HCT116 (cell line): ENCODE data around the gene PRLH. TPM values are rescaled to one million over a fixed set of nuclear protein-coding genes. Genes with fewer than 3 reads are reported as not detected.

ENCODE experiments used
- ATAC-seq: fragments of 200-7000 bp; cut with Tn5 transposase; 2 replicates; pipeline ENCODE4 v1.9.1; 2020; ENCODE audit warnings: mild to moderate bottlenecking, moderate library complexity
- BruUV-seq: library from RNA; stranded (reverse); fragments of 400-500 nt; replicated peaks from 2 replicates; lab custom pipeline; 2021; lab: Mats Ljungman, UMichigan
- CTCF ChIA-PET: fragments of 300-600 bp; sonication (Branson Sonifier 250); formaldehyde crosslinking; loops from one replicate; lab custom pipeline; 2021; ENCODE audit warnings: antibody characterized with exemption; lab: Charles Lee
- POLR2A ChIA-PET: fragments of 300-600, 350-600 bp; sonication (Branson Sonifier 250); formaldehyde crosslinking; loops from one replicate; lab custom pipeline; 2021; ENCODE audit warnings: antibody characterized with exemption; lab: Charles Lee
- RAD21 ChIA-PET, 2 experiments: fragments of 300-600 bp; sonication (Branson Sonifier 250); formaldehyde crosslinking; loops; one replicate each; lab custom pipeline; 2023; ENCODE audit warnings: low total read pairs in 2 of 2; ENCODE audit not compliant: uncharacterized antibody in 2 of 2, unreplicated experiment in 2 of 2, low non-redundant PET in 1 of 2; lab: Charles Lee
- DNase-seq: peaks from one replicate; pipeline ENCODE4 v3.0.0-alpha.2; 2010; ENCODE audit warnings: low read depth, low spot score
- H2AFZ ChIP-seq: fragments of 200-600 bp; shearing (Covaris generic), sonication (generic); 2 replicates; pipeline ENCODE4 v1.6.1; 2017; ENCODE audit warnings: low read depth, mixed run types, mixed read lengths, antibody characterized with exemption, low read length; ENCODE audit not compliant: poor library complexity, severe bottlenecking
- H3K27ac ChIP-seq: 2 replicates; pipeline ENCODE4 v1.5.1; 2012; ENCODE audit warnings: low read depth, low read length
- H3K27me3 ChIP-seq: fragments of 200-600 bp; sonication (generic); 2 replicates; pipeline ENCODE4 v1.6.1; 2016; ENCODE audit warnings: mixed run types, low read length, mixed read lengths; ENCODE audit not compliant: insufficient read depth
- H3K36me3 ChIP-seq, 2 experiments: fragments of 200-500 bp in 1 of 2; fragments of 200-600 bp in 1 of 2; sonication (Bioruptor generic) in 1 of 2; sonication (generic) in 1 of 2; 2 replicates each; pipeline versions ENCODE4 v1.5.1 to v1.6.1; 2014 to 2016; ENCODE audit warnings: low read length in 2 of 2, inconsistent platforms in 1 of 2, mixed read lengths in 1 of 2, mixed run types in 1 of 2; ENCODE audit not compliant: insufficient read depth in 2 of 2, control insufficient read depth in 1 of 2
- H3K4me1 ChIP-seq, 2 experiments: fragments of 200-600 bp in 1 of 2; sonication (generic) in 1 of 2; 2 replicates each; pipeline versions ENCODE4 v1.5.1 to v1.6.1; 2012 to 2017; ENCODE audit warnings: low read length in 2 of 2, inconsistent platforms in 1 of 2, mild to moderate bottlenecking in 1 of 2, mixed read lengths in 1 of 2, mixed run types in 1 of 2, moderate library complexity in 1 of 2; ENCODE audit not compliant: insufficient read depth in 2 of 2, control insufficient read depth in 1 of 2
- H3K4me2 ChIP-seq: fragments of 200-600 bp; sonication (generic); 2 replicates; pipeline ENCODE4 v1.6.1; 2017; ENCODE audit warnings: mixed run types, low read length, mixed read lengths
- H3K4me3 ChIP-seq, 2 experiments: fragments of 200-600 bp in 1 of 2; sonication (generic) in 1 of 2; replicated peaks in 1 of 2; 2 replicates each; pipeline ENCODE4 v1.5.1; 2011 to 2016; ENCODE audit warnings: low read length in 2 of 2, control low read depth in 1 of 2, low read depth in 1 of 2, mild to moderate bottlenecking in 1 of 2, mixed read lengths in 1 of 2, mixed run types in 1 of 2
- H3K79me2 ChIP-seq: fragments of 200-600 bp; sonication (generic); 2 replicates; pipeline ENCODE4 v1.6.1; 2017; ENCODE audit warnings: mild to moderate bottlenecking, mixed run types, low read length, moderate library complexity, mixed read lengths; ENCODE audit not compliant: insufficient read depth
- H3K9ac ChIP-seq: fragments of 200-600 bp; sonication (generic); 2 replicates; pipeline ENCODE4 v1.6.1; 2016; ENCODE audit warnings: low read length, mixed read lengths
- H3K9me2 ChIP-seq: fragments of 200-600 bp; sonication (generic), shearing (Covaris generic); 2 replicates; pipeline ENCODE4 v1.6.1; 2017; ENCODE audit warnings: mixed run types, mild to moderate bottlenecking, moderate library complexity; ENCODE audit not compliant: insufficient read depth
- H3K9me3 ChIP-seq, 2 experiments: fragments of 200-500 bp in 1 of 2; fragments of 200-600 bp in 1 of 2; sonication (Bioruptor generic) in 1 of 2; sonication (generic) in 1 of 2; 2 replicates each; pipeline ENCODE4 v1.6.1; 2014 to 2017; ENCODE audit warnings: low read length in 2 of 2, mixed read lengths in 2 of 2, inconsistent platforms in 1 of 2, low read depth in 1 of 2, mild to moderate bottlenecking in 1 of 2, mixed run types in 1 of 2, moderate library complexity in 1 of 2; ENCODE audit not compliant: control insufficient read depth in 1 of 2, insufficient read depth in 1 of 2
- H4K20me1 ChIP-seq: fragments of 200-600 bp; sonication (generic), shearing (Covaris generic); 2 replicates; pipeline ENCODE4 v1.6.1; 2017; ENCODE audit warnings: mixed run types, mild to moderate bottlenecking, moderate library complexity; ENCODE audit not compliant: insufficient read depth
- EZH2 ChIP-seq: fragments of 200-600 bp; sonication (generic); IDR thresholded peaks from 2 replicates; pipeline ENCODE4 v1.6.1; 2017; ENCODE audit warnings: antibody characterized with exemption, mixed run types
- FOSL1 ChIP-seq: IDR thresholded peaks from 2 replicates; pipeline ENCODE4 v1.6.1; 2012; ENCODE audit warnings: low read depth
- JUND ChIP-seq: IDR thresholded peaks from 2 replicates; pipeline ENCODE4 v1.6.1; 2012
- POLR2AphosphoS5 ChIP-seq: IDR thresholded peaks from 2 replicates; pipeline ENCODE4 v1.6.1; 2011; ENCODE audit warnings: mild to moderate bottlenecking, low read depth, low read length, moderate library complexity
- SIN3A ChIP-seq: IDR thresholded peaks from 2 replicates; pipeline ENCODE4 v1.6.1; 2012; ENCODE audit warnings: low read depth
- SP1 ChIP-seq: IDR thresholded peaks from 2 replicates; pipeline ENCODE4 v1.6.1; 2012; ENCODE audit warnings: low read depth
- intact Hi-C: fragments of 100-400 bp; cut with micrococcal nuclease; formaldehyde crosslinking; loops from 2 replicates; pipeline ENCODE4 v1.10.0; 2022
- total RNA-seq: library from RNA; stranded (reverse); gene quantifications from one replicate; pipeline ENCODE4 v1.2.1, GENCODE V29; 2021; ENCODE audit not compliant: unreplicated experiment

The PRLH gene
- total RNA-seq, 1 experiment from 2014 or later, result not detected

- Histone ChIP-seq H3K27me3 (no peaks in the 10 kb centered on the region), H3K36me3 (peaks cover 8 to 44% of the 10 kb centered on the region in 2 experiments; a peak in 3 of 4 replicates), H3K4me1 (no peaks in the 10 kb centered on the region), H3K4me3 (no peak overlapping the region), H3K27ac (no peak overlapping the region), H3K79me2 (no peaks in the 10 kb centered on the region), H4K20me1 (no peaks in the 10 kb centered on the region), H3K9me2 (no peaks in the 10 kb centered on the region), H3K9me3 (no peaks in the 10 kb centered on the region), H3K4me2 (no peak overlapping the region), H3K9ac (no peak overlapping the region), H2AFZ (no peak overlapping the region)
- DNase-seq (no peak), ATAC-seq (no peak)
- BruUV-seq, result no TSS peak
- TF ChIP-seq FOSL1, result no peak
- no peak for TF ChIP-seq SIN3A
- ChIA-PET POLR2A (no interaction called here), CTCF (interaction anchor here (1.6 kb wide), 1 partner anchor 22 kb away, joined by 5 read pairs; no protein-coding TSS in a partner anchor), RAD21 (no interaction called here)
- intact Hi-C loops, result no loop called here
Observed at GRCh38 chr2:237534380-237534779, 32.0 kb upstream of the PRLH start.

- CTCF ChIA-PET, result interaction anchor here (1.0 kb wide), 1 partner anchor 36 kb away, joined by 3 read pairs; no protein-coding TSS in a partner anchor
- H3K27ac ChIP-seq, result no peak overlapping the region
- no peak overlapping the region for H3K9ac ChIP-seq
- no peaks in the 10 kb centered on the region for H3K9me3 ChIP-seq
- BruUV-seq, result no TSS peak
- H3K36me3 ChIP-seq, result peaks cover 3 to 36% of the 10 kb centered on the region in 2 experiments; a peak in 3 of 4 replicates
- no peaks in the 10 kb centered on the region for H3K9me2 ChIP-seq
- H3K4me2 ChIP-seq, result no peak overlapping the region
- POLR2A ChIA-PET, result no interaction called here
- no peak overlapping the region for H2AFZ ChIP-seq
- DNase-seq (no peak), ATAC-seq (no peak)
- H3K79me2 ChIP-seq, result no peaks in the 10 kb centered on the region
- H3K4me3 ChIP-seq, result no peak overlapping the region
- H3K27me3 ChIP-seq, result no peaks in the 10 kb centered on the region
- TF ChIP-seq EZH2 (no peak), JUND (no peak), POLR2AphosphoS5 (no peak), SP1 (no peak)
- intact Hi-C loops, result no loop called here
- RAD21 ChIA-PET, result no interaction called here
- no peaks in the 10 kb centered on the region for H3K4me1 ChIP-seq
- H4K20me1 ChIP-seq, result no peaks in the 10 kb centered on the region
Observed at GRCh38 chr2:237535385-237536082, 30.8 kb upstream of the PRLH start.
